HG02852 (cell line): Measurements from ENCODE around the gene GRIPAP1.

Experiments
- ATAC-seq: cut with Tn5 transposase; IDR thresholded peaks from one replicate; pipeline ENCODE4 v1.9.1; 2021; ENCODE audit warnings: mild to moderate bottlenecking, moderate library complexity; ENCODE audit not compliant: unreplicated experiment

The GRIPAP1 gene

GRCh38 chrX:48960291-48960690 lies 41.8 kb downstream of the GRIPAP1 start:
- no peak for ATAC-seq

GRCh38 chrX:48958635-48959094 lies 43.4 kb downstream of the GRIPAP1 start:
- no peak for ATAC-seq

- peak; percentile 77 for ATAC-seq
Measured at GRCh38 chrX:48957827-48958634, 44.0 kb downstream of the GRIPAP1 start.

GRCh38 chrX:48957477-48957826 lies 44.6 kb downstream of the GRIPAP1 start, which contains the start of gene OTUD5:
TSS of gene OTUD5 (minus strand) at chrX:48957607. CDS start at chrX:48957570, 37 bp downstream.
- peak; percentile 39 for ATAC-seq

GRCh38 chrX:48956728-48957414 lies 45.2 kb downstream of the GRIPAP1 start:
- ATAC-seq: no peak

- ATAC-seq: no peak
Measured at GRCh38 chrX:48948589-48948988, 53.5 kb downstream of the GRIPAP1 start.

GRCh38 chrX:48945517-48946348 lies 56.3 kb downstream of the GRIPAP1 start:
- ATAC-seq: peak; percentile 67

- ATAC-seq: no peak
Measured at GRCh38 chrX:48942895-48943294, 59.2 kb downstream of the GRIPAP1 start.

- no peak for ATAC-seq
Measured at GRCh38 chrX:48940404-48940955, 61.6 kb downstream of the GRIPAP1 start.

GRCh38 chrX:48939524-48940228 lies 62.4 kb downstream of the GRIPAP1 start:
- ATAC-seq: no peak

GRCh38 chrX:48938721-48939425 lies 63.2 kb downstream of the GRIPAP1 start:
- ATAC-seq: peak; percentile 57

- peak; percentile 60 for ATAC-seq
Measured at GRCh38 chrX:48937054-48937907, 64.8 kb downstream of the GRIPAP1 start.

- ATAC-seq: peak; percentile 3
Measured at GRCh38 chrX:48936429-48937053, 65.5 kb downstream of the GRIPAP1 start.

- no peak for ATAC-seq
Measured at GRCh38 chrX:48935301-48935670, 66.8 kb downstream of the GRIPAP1 start.

GRCh38 chrX:48934581-48935300 lies 67.3 kb downstream of the GRIPAP1 start:
- no peak for ATAC-seq

GRCh38 chrX:48933757-48934156 lies 68.3 kb downstream of the GRIPAP1 start:
- ATAC-seq: peak; percentile 34

GRCh38 chrX:48927736-48928382 lies 74.2 kb downstream of the GRIPAP1 start:
- no peak for ATAC-seq
